Tongue (tissue), 2 donors: ENCODE data around the gene PDXDC1. TPM values are rescaled to one million over a fixed set of nuclear protein-coding genes. Genes with fewer than 3 reads are reported as not detected.
"Not testable (repeated sequence)": the region's sequence is repeated elsewhere in the genome, so short reads cannot be mapped to it uniquely, and the experiment has no call there.

Experiments
- DNase-seq: peaks from one replicate; pipeline ENCODE4 v3.0.0-alpha.2; 2015
- total RNA-seq: library from RNA; depleted of rRNA; stranded (reverse); fragments of >200 nt; gene quantifications from one replicate; pipeline ENCODE4 v1.2.3, GENCODE V29; 2014

The PDXDC1 gene
- total RNA-seq, 1 donor from 2014 or later = 69.1 TPM

GRCh38 chr16:15071013-15071412, 96.2 kb downstream of the PDXDC1 start:
- not testable (repeated sequence) for DNase-seq

DNA sequence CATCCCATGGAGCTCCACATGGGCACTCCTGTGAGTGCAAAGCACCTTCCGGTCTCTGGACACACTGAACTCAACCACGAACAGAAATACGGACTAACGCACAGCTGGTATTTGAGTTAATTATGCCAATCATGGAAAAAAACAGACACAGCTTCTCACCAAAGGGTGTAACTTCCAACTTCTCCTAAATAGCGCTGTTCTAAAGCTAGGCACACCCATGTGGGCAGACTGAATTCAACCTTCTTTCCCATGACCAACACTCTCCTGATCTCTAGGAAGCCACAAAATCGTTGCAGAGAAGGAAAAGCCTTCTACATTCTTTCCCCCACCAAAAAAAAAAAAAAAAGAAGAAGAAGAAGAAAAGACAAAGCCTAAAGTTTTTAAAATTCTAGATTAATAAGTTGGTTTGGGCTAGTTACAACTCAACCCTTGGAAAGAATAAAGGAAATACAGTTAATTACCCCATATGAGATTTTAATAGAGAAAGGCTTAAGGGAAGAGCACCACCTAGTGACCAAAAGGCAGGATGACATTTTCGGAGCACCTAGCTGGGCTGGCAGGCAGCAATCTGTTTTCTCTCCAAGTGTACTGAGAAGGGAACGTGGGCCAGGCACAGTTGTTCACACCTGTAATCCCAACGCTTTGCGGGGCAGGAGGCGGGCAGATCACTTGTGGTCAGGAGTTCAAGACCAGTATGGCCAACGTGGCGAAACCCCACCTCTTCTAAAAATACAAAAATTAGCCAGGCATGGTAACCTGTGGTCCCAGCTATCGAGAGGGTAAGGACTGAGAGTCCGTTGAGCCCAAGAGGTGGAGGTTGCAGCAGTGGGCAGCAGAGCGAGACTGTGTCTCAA, 97.3 kb downstream of the PDXDC1 start:
- DNase-seq = not testable (repeated sequence)

- no peak for DNase-seq
Measured at GRCh38 chr16:15073101-15073500, 98.3 kb downstream of the PDXDC1 start.

DNA sequence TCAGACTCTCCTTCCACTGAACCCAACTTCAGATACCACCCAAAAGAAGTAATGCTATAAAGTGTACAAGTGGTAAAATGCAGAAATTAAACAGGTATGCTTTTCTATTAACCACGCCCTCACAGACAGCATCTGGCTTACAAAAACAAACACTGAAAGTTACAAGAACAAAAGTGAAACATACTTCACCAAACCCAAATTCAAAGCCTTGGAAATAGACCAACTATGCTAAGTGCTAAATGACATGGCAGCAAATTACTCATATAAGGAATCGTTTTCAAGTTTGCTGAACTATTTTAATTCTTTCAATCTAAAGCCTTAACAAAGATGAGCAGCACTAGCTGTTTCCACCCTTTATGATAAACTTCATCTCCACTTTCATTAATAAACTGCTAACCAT, 101.3 kb downstream of the PDXDC1 start:
- DNase-seq = not testable (repeated sequence)

GRCh38 chr16:15080883-15081282, 106.1 kb downstream of the PDXDC1 start:
- not testable (repeated sequence) for DNase-seq

DNA sequence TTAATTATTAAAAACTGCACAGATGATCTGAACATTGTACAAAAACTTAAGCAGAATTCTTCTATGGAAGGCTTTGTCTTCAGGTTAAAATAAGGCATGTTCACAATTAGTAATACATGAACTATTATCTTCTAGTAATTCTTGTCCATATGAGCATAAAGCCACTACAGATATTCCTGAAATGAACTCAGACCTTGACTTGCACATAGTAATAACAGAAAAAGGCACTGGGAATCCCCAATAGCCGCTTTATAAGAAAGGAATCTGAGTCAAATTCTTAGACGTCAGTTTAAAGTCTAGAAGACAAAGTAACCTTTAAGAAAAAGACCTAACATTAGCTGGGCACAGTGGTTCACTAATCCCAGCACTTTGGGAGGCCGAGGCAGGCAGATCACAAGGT, 108.0 kb downstream of the PDXDC1 start:
- not testable (repeated sequence) for DNase-seq

DNA sequence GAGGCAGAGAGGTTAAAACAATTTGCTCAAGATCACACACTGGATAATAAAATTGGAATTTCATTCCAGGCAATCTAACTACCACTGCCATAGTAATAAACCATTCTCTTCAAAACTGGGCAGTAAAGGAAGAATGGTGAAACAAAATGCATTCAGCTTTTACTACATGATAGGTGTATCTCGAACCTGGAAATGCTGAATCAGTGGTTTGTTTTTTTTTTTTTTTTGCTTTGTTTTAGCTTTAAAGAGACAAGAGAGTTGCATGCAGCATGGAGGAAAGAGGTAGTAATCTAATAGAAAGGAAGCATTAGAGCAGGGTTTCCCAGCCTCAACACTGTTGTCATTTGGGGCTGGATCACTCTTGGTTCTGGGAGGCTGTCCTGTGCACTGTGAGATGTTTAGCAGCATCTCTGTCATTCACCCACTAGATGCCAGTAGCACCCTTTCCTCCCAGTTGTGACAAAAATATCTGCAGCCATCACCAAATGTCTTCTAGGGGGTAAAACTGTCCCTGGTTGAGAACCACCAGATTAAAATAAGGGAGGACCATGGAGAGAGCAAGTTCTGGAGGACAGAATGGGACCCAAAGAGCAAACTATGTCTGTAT, 115.9 kb downstream of the PDXDC1 start:
- not testable (repeated sequence) for DNase-seq

GRCh38 chr16:15093571-15093954, 118.7 kb downstream of the PDXDC1 start:
- DNase-seq = not testable (repeated sequence)

DNA sequence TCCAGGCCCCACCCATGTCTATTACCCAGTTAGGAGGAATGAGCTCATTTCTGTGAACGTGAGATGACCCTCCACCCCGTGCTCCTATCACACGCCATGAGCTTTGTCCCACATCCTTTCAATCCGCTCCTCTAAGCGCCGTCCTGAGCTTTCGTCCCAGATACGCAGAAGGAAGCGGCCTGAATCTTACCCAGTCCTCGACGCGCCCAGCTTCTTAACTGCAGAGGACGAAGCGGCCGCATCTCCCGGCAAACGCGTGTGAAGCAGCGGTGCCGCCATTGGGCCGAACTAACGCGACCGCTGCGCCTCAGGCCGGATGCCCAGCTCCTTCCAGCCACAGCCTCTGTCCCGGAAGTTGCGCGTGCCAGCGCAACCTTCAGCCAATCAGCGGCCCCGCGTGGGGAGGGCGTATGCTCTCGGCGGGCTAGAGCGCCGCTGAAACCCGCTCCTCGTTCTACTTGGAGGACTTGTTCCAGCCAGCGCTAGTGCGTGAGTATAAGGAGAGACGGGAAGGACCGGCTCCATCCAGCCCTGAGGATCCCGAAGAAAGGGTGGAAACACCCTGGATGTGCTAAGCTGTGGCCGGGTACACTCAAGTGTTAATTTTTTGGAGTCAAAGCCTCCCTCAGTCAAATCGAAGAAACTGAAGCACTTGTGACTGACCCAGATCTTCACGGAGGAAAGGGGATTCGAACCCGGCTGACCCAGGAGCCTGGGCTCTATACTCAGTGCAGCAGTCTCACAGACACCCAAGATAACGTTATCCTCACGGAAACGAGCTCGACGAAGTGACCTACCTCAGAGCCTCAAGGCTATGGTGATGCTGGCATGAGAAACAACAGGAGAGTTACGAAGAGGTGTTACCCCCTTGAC, 119.4 kb downstream of the PDXDC1 start, which contains the start of gene RRN3:
Gene RRN3, minus strand, starts transcription at position 318 of the 873 bp plus-strand sequence. Its CDS starts 39 bp downstream, at position 279.
- peak; percentile 96 for DNase-seq

DNA sequence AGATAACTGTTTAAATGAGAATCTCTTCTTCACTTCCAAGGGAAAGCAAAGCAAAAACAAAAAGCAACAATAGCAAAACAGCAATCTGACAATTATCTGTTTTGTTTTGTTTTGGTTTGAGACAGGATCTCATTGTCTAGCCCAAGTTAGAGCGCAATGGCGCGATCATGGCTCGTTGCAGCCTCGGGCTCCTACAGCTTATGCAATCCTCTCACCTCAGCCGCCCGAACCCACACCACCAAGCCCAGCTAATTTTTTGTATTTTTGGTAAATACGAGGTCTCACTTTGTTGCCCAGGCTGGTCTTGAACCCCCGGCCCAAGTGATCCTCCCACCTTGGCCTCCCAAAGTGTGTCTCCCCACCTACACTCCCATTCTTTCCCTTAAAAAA, 121.8 kb downstream of the PDXDC1 start:
- not testable (repeated sequence) for DNase-seq

- not testable (repeated sequence) for DNase-seq
Measured at GRCh38 chr16:15099366-15099909, 124.6 kb downstream of the PDXDC1 start.

- not testable (repeated sequence) for DNase-seq
Measured at GRCh38 chr16:15100372-15100987, 125.7 kb downstream of the PDXDC1 start.

- not testable (repeated sequence) for DNase-seq
Measured at GRCh38 chr16:15127641-15128425, 153.0 kb downstream of the PDXDC1 start.

DNA sequence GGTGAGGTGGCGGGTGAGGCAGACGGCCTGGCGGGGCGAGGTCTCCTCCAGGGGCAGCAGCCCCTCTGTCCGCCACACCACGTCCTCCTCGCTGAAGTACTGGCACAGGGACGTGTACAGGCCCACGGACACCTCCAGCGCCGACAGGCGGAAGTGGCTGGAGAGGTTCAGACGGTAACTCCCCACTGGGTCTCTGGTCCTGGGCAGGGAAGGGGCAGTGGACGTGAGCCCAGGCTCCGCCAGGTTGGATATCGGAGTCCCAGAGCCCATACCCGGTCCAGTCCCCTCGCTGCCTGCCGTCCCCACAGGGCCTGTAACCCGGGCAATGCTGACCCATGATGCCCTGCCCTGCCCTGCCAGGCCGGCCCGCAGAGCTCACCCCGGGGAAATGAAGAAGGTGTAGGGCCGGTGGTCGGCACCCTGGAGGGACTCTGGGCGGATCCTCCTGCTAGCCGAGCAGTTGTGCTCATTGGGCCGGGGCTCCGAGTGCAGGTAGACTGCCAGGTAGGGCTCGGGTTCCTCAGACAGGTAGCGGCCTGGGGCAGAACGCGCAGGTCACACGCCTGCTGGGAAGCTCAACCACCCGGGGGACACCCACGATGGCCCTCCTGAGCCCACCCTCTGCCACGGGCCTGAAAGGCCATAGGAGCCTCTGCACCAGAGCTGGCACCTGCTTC, 155.6 kb downstream of the PDXDC1 start:
- not testable (repeated sequence) for DNase-seq

DNA sequence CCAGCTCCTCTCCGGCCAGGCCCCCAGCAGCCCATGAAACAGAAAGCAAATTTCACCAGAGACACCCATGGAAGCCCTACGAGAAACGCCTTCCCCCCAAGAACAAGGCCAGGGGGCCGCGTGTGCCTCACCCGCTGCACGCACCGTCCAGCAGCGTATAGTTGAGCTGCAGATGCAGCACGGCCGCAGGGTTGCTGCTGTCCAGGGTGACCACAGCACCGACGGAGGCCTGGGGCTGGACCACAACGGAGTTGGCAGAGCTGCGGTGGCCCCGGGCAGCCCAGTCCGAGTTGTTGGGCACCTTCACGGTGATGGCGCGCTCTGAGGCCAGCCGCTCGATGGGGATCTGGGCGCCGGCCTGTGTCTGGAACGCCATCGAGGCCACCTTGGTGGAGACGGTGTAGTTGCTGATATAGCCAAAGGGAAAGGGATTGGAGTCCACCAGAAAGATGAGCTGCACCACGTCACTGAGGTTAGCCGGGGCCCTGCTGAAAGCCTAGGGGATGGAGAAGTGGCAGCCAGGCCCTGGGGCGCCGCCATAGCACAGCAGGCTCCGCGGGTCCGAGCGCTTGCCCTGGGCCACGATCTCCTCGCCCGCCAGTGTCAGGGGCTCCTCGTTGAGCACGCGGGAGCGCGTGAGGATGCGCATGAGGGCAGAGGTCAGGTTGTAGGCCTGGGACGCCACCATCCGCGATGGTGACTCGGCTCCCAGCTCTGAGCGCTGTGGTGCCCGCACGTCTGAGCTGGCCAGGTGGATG, 156.3 kb downstream of the PDXDC1 start:
- not testable (repeated sequence) for DNase-seq

- not testable (repeated sequence) for DNase-seq
Measured at GRCh38 chr16:15132719-15133428, 158.0 kb downstream of the PDXDC1 start.

GRCh38 chr16:15133554-15133953, 158.7 kb downstream of the PDXDC1 start:
- DNase-seq = not testable (repeated sequence)

- DNase-seq = not testable (repeated sequence)
Measured at GRCh38 chr16:15134752-15135482, 160.1 kb downstream of the PDXDC1 start.
